ENCODE data around the gene GJA8. TPM values are rescaled to one million over a fixed set of nuclear protein-coding genes. Genes with fewer than 3 reads are reported as not detected.
"Not testable (repeated sequence)": the region's sequence is repeated elsewhere in the genome, so short reads cannot be mapped to it uniquely, and the experiment has no call there.

GJA8 gene
- polyA plus RNA-seq (2013), result not detected in 2 replicates

DNA sequence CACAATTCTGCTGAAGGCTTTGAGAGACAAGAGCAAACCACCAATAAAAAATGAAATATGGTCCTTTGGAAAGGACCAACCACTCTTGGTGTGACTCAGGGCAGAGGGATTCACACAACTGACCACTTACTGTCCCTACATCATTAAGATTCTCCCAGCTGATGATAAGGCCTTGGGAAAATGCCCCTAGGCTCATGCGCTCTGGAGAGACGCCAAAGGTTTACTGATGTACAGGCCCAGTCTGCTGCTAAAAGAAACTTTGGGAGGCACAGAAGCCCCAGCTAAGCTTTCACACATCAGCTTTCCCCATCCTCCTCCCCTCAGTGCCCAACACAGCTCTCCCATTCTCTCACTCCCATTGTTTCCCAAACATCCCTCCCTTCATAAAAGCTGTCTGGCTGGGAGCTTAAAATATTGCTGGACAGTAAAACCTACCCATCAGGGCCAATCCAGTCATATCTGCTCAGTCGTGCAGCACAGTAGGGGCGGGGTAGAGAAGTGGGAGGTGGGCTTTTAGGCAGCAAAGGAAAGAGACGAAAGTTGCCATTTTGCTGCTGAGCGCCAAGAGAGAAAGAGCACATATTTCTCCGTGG, at the start of gene GJA8:
TSS of gene GJA8 (plus strand) at position 543 of the 593 bp plus-strand sequence. CDS start 5,161 bp downstream, outside the sequence.
- H3K14ac ChIP-seq (ENCODE audit: low read length), result no peak within 1 kb of the TSS
- no CpG with 5 or more reads among the region's 7 CpGs for WGBS (ENCODE audit: extremely low coverage, insufficient coverage, insufficient read length)
- no peak within 1 kb of the TSS for H3K4me3 ChIP-seq (ENCODE audit: low read depth, low read length)
- no peaks in the 10 kb centered on the region for H3K4me1 ChIP-seq (ENCODE audit: control insufficient read depth in 1 of 2, insufficient read depth in 2 of 2, low read length in 2 of 2)
- H2AFZ ChIP-seq (ENCODE audit: insufficient read depth, low read length, poor library complexity), result no peak within 1 kb of the TSS
- no peaks in the 10 kb centered on the region for H3K79me1 ChIP-seq (ENCODE audit: low read length)
- H3K4me2 ChIP-seq (ENCODE audit: low read length), result no peak within 1 kb of the TSS
- no peak within 1 kb of the TSS for H2BK12ac ChIP-seq (ENCODE audit: low read length)
- H3K27me3 ChIP-seq (ENCODE audit: insufficient read depth, low read length), result no peaks in the 10 kb centered on the region
- H2BK120ac ChIP-seq (ENCODE audit: insufficient read depth, low read length, poor library complexity), result no peak within 1 kb of the TSS
- H4K91ac ChIP-seq (ENCODE audit: low read depth, low read length), result no peak within 1 kb of the TSS
- H3K23ac ChIP-seq (ENCODE audit: low read length), result no peak within 1 kb of the TSS
- H4K8ac ChIP-seq (ENCODE audit: low read depth, low read length), result no peak within 1 kb of the TSS
- H2AK5ac ChIP-seq (ENCODE audit: low read length), result no peak within 1 kb of the TSS
- H3K18ac ChIP-seq (ENCODE audit: low read length), result no peak within 1 kb of the TSS
- no peak within 1 kb of the TSS for H3K4ac ChIP-seq (ENCODE audit: low read depth, low read length)
- no peaks in the 10 kb centered on the region for H3K79me2 ChIP-seq (ENCODE audit: control insufficient read depth, insufficient read depth, low read length, poor library complexity)
- DNase-seq, result peak; percentile 27 to 55
- no peak within 1 kb of the TSS for H3K27ac ChIP-seq (ENCODE audit: low read depth, low read length)
- H3K9me3 ChIP-seq (ENCODE audit: insufficient read depth, low read depth, low read length), result no peaks in the 10 kb centered on the region
- no peak within 1 kb of the TSS for H2BK5ac ChIP-seq (ENCODE audit: low read depth, low read length, poor library complexity)
- H3K9ac ChIP-seq (ENCODE audit: low read length), result no peak within 1 kb of the TSS
- H4K12ac ChIP-seq (ENCODE audit: low read depth, low read length), result no peak within 1 kb of the TSS
- H3K36me3 ChIP-seq (ENCODE audit: control insufficient read depth in 1 of 2, insufficient read depth in 2 of 2, low read length in 2 of 2), result no peaks in the 10 kb centered on the region

GRCh38 chr1:147853391-147853790, 49.2 kb upstream of the GJA8 start:
- H2BK120ac ChIP-seq (ENCODE audit: insufficient read depth, low read length, poor library complexity), result no peak overlapping the region
- H2BK5ac ChIP-seq (ENCODE audit: low read depth, low read length, poor library complexity), result no peak overlapping the region
- H2AFZ ChIP-seq (ENCODE audit: insufficient read depth, low read length, poor library complexity), result no peak overlapping the region
- H3K4me2 ChIP-seq (ENCODE audit: low read length), result no peak overlapping the region
- H3K14ac ChIP-seq (ENCODE audit: low read length), result no peak overlapping the region
- no peak overlapping the region for H4K12ac ChIP-seq (ENCODE audit: low read depth, low read length)
- no peaks in the 10 kb centered on the region for H3K79me2 ChIP-seq (ENCODE audit: control insufficient read depth, insufficient read depth, low read length, poor library complexity)
- H4K91ac ChIP-seq (ENCODE audit: low read depth, low read length), result no peak overlapping the region
- H3K4me3 ChIP-seq (ENCODE audit: low read depth, low read length), result no peak overlapping the region
- no peak overlapping the region for H3K23ac ChIP-seq (ENCODE audit: low read length)
- H3K9me3 ChIP-seq (ENCODE audit: insufficient read depth, low read depth, low read length), result no peaks in the 10 kb centered on the region
- no peaks in the 10 kb centered on the region for H3K27me3 ChIP-seq (ENCODE audit: insufficient read depth, low read length)
- peak overlapping the region; percentile 73 for H3K27ac ChIP-seq (ENCODE audit: low read depth, low read length)
- no peak overlapping the region for H3K9ac ChIP-seq (ENCODE audit: low read length)
- WGBS (ENCODE audit: extremely low coverage, insufficient coverage, insufficient read length), result no CpG with 5 or more reads among the region's 3 CpGs
- H3K4ac ChIP-seq (ENCODE audit: low read depth, low read length), result no peak overlapping the region
- DNase-seq, result peak; percentile 84 to 94
- H3K4me1 ChIP-seq (ENCODE audit: control insufficient read depth in 1 of 2, insufficient read depth in 2 of 2, low read length in 2 of 2), result peaks cover 3 to 5% of the 10 kb centered on the region in 2 experiments
- no peak overlapping the region for H4K8ac ChIP-seq (ENCODE audit: low read depth, low read length)
- no peak overlapping the region for H2AK5ac ChIP-seq (ENCODE audit: low read length)
- no peak overlapping the region for H3K18ac ChIP-seq (ENCODE audit: low read length)
- no peaks in the 10 kb centered on the region for H3K36me3 ChIP-seq (ENCODE audit: control insufficient read depth in 1 of 2, insufficient read depth in 2 of 2, low read length in 2 of 2)
- peaks cover 5% of the 10 kb centered on the region for H3K79me1 ChIP-seq (ENCODE audit: low read length)
- H2BK12ac ChIP-seq (ENCODE audit: low read length), result no peak overlapping the region

- not testable (repeated sequence) for H3K9ac ChIP-seq (ENCODE audit: low read length); H3K4me1 ChIP-seq (ENCODE audit: control insufficient read depth in 1 of 2, insufficient read depth in 2 of 2, low read length in 2 of 2); H3K4me2 ChIP-seq (ENCODE audit: low read length); H3K9me3 ChIP-seq (ENCODE audit: insufficient read depth, low read depth, low read length); H3K36me3 ChIP-seq (ENCODE audit: control insufficient read depth in 1 of 2, insufficient read depth in 2 of 2, low read length in 2 of 2); H3K27ac ChIP-seq (ENCODE audit: low read depth, low read length); H2BK5ac ChIP-seq (ENCODE audit: low read depth, low read length, poor library complexity); H4K8ac ChIP-seq (ENCODE audit: low read depth, low read length); H3K4ac ChIP-seq (ENCODE audit: low read depth, low read length); H3K23ac ChIP-seq (ENCODE audit: low read length); H4K91ac ChIP-seq (ENCODE audit: low read depth, low read length); H3K27me3 ChIP-seq (ENCODE audit: insufficient read depth, low read length); H3K14ac ChIP-seq (ENCODE audit: low read length); H2AFZ ChIP-seq (ENCODE audit: insufficient read depth, low read length, poor library complexity); H3K79me2 ChIP-seq (ENCODE audit: control insufficient read depth, insufficient read depth, low read length, poor library complexity); H2AK5ac ChIP-seq (ENCODE audit: low read length); H3K18ac ChIP-seq (ENCODE audit: low read length); H3K79me1 ChIP-seq (ENCODE audit: low read length); H2BK120ac ChIP-seq (ENCODE audit: insufficient read depth, low read length, poor library complexity); H2BK12ac ChIP-seq (ENCODE audit: low read length); H4K12ac ChIP-seq (ENCODE audit: low read depth, low read length); H3K4me3 ChIP-seq (ENCODE audit: low read depth, low read length); DNase-seq
- WGBS (ENCODE audit: extremely low coverage, insufficient coverage, insufficient read length), result no CpG with 5 or more reads among the region's 4 CpGs
These were observed 47.6 kb upstream of the GJA8 start for GRCh38 chr1:147854989-147855388.

- not testable (repeated sequence) for H2BK5ac ChIP-seq (ENCODE audit: low read depth, low read length, poor library complexity); H2AFZ ChIP-seq (ENCODE audit: insufficient read depth, low read length, poor library complexity); H2AK5ac ChIP-seq (ENCODE audit: low read length); H3K27ac ChIP-seq (ENCODE audit: low read depth, low read length); H3K79me2 ChIP-seq (ENCODE audit: control insufficient read depth, insufficient read depth, low read length, poor library complexity); H2BK120ac ChIP-seq (ENCODE audit: insufficient read depth, low read length, poor library complexity); H3K79me1 ChIP-seq (ENCODE audit: low read length); H3K14ac ChIP-seq (ENCODE audit: low read length); DNase-seq; H3K9me3 ChIP-seq (ENCODE audit: insufficient read depth, low read depth, low read length); H4K91ac ChIP-seq (ENCODE audit: low read depth, low read length); H4K8ac ChIP-seq (ENCODE audit: low read depth, low read length); H3K9ac ChIP-seq (ENCODE audit: low read length); H4K12ac ChIP-seq (ENCODE audit: low read depth, low read length); H3K27me3 ChIP-seq (ENCODE audit: insufficient read depth, low read length); H3K36me3 ChIP-seq (ENCODE audit: control insufficient read depth in 1 of 2, insufficient read depth in 2 of 2, low read length in 2 of 2); H2BK12ac ChIP-seq (ENCODE audit: low read length); H3K4me1 ChIP-seq (ENCODE audit: control insufficient read depth in 1 of 2, insufficient read depth in 2 of 2, low read length in 2 of 2); H3K4me2 ChIP-seq (ENCODE audit: low read length); H3K18ac ChIP-seq (ENCODE audit: low read length); H3K4ac ChIP-seq (ENCODE audit: low read depth, low read length); H3K4me3 ChIP-seq (ENCODE audit: low read depth, low read length); H3K23ac ChIP-seq (ENCODE audit: low read length)
- no CpG with 5 or more reads among the region's 3 CpGs for WGBS (ENCODE audit: extremely low coverage, insufficient coverage, insufficient read length)
These were observed 46.6 kb upstream of the GJA8 start for GRCh38 chr1:147855996-147856395.
